Spleen (tissue), 13 donors: ENCODE results near the gene SETMAR. TPM values are rescaled to one million over a fixed set of nuclear protein-coding genes. Genes with fewer than 3 reads are reported as not detected.

Source experiments
- DNase-seq: peaks from one replicate; pipeline ENCODE4 v3.0.0-alpha.2; 2020
- H3K27ac ChIP-seq, 8 donors: fragments of 200-600 bp; sonication (generic) in 7 of 8; 1 replicate in 4 of 8; 2 replicates in 4 of 8; pipeline versions ENCODE4 v1.5.0 to v1.8.0; 2016 to 2021; ENCODE audit warnings: inconsistent platforms in 4 of 8, mild to moderate bottlenecking in 4 of 8, moderate library complexity in 1 of 8
- H3K27me3 ChIP-seq, 7 donors: fragments of 200-600 bp; sonication (generic) in 6 of 7; replicated peaks in 1 of 7; 1 replicate in 4 of 7; 2 replicates in 3 of 7; pipeline versions ENCODE4 v1.5.0 to v1.8.0; 2016 to 2021; ENCODE audit warnings: inconsistent platforms in 3 of 7, mild to moderate bottlenecking in 1 of 7
- H3K36me3 ChIP-seq, 6 donors: fragments of 200-600 bp; sonication (generic) in 5 of 6; 1 replicate in 4 of 6; 2 replicates in 2 of 6; pipeline versions ENCODE4 v1.5.0 to v1.8.0; 2016 to 2021; ENCODE audit warnings: inconsistent platforms in 2 of 6
- H3K4me1 ChIP-seq, 6 donors: fragments of 200-600 bp; sonication (generic) in 5 of 6; 1 replicate in 3 of 6; 2 replicates in 3 of 6; pipeline versions ENCODE4 v1.5.0 to v1.8.0; 2016 to 2021; ENCODE audit warnings: inconsistent platforms in 3 of 6
- H3K4me3 ChIP-seq, 8 donors: fragments of 200-600 bp; sonication (generic) in 7 of 8; 1 replicate in 4 of 8; 2 replicates in 4 of 8; pipeline versions ENCODE4 v1.5.0 to v1.8.0; 2016 to 2021; ENCODE audit warnings: inconsistent platforms in 4 of 8, mild to moderate bottlenecking in 4 of 8, moderate library complexity in 2 of 8
- H3K9me3 ChIP-seq, 8 donors: fragments of 200-600 bp; sonication (generic) in 7 of 8; 1 replicate in 4 of 8; 2 replicates in 4 of 8; pipeline versions ENCODE4 v1.5.0 to v1.8.0; 2016 to 2021; ENCODE audit warnings: inconsistent platforms in 4 of 8
- POLR2A ChIP-seq, 3 donors: fragments of 450-650 bp; IDR thresholded peaks; one replicate each; pipeline ENCODE4 v1.5.1; 2017; ENCODE audit warnings: antibody characterized with exemption in 3 of 3, mild to moderate bottlenecking in 1 of 3
- POLR2AphosphoS5 ChIP-seq, 3 donors: sonication (generic); formaldehyde crosslinking; IDR thresholded peaks; one replicate each; pipeline ENCODE4 v1.5.1; 2017; ENCODE audit warnings: antibody characterized with exemption in 3 of 3
- WGBS, 5 donors: extraction: QIAGEN DNeasy Blood & Tissue Kit in 3 of 5; methylation state at CpG; one replicate each; pipeline versions ENCODE4 v1.1.5 to v1.1.7; 2013 to 2018; 5-methylcytosine and 5-hydroxymethylcytosine counted together
- intact Hi-C: fragments of 100-400 bp; cut with DNase I; formaldehyde crosslinking; loops from one replicate; pipeline ENCODE4 v1.15.0; 2023; ENCODE audit warnings: low total_unique reads
- long read RNA-seq, 2 donors: transcript quantifications; one replicate each; lab custom pipeline, GENCODE V29; 2026
- polyA plus RNA-seq, 3 donors: library from polyadenylated mRNA; stranded (reverse); fragments of 200-250 nt; gene quantifications; one replicate each; pipeline ENCODE4 v1.2.1, GENCODE V29; 2013
- total RNA-seq, 7 donors: library from RNA; depleted of rRNA in 3 of 7; stranded (reverse); fragments of >200 nt in 3 of 7; fragmentation: NEBNext Ultra II Directional in 4 of 7; extraction: Animal tissue kit (Norgen Biotek cat#: 25700) in 4 of 7; gene quantifications; one replicate each; pipeline versions ENCODE4 v1.1.0 to v1.2.1, GENCODE V29; 2016 to 2021
- TF ChIP-seq, protein P1 (sequence below), 11 experiments: fragments of 200-600 bp in 7 of 11; fragments of 450-650 bp in 4 of 11; sonication (generic) in 4 of 11; IDR thresholded peaks in 8 of 11; conservative IDR thresholded peaks in 3 of 11; 1 replicate in 7 of 11; 2 replicates in 4 of 11; pipeline versions ENCODE4 v1.4.0 to v1.8.0; 2016 to 2021; ENCODE audit warnings: antibody characterized with exemption in 11 of 11, inconsistent platforms in 4 of 11, mild to moderate bottlenecking in 1 of 11
- donor health status: healthy with polysubstance abuse.
- donor health status: DM: no; HTN: no; CAD: no; lungs with moderate emphysema.
- donor health status: DM: no; HTN: no; CAD: no.
- donor health status: Bipolar disorder and iron deficiency.
- donor health status: healthy.
- donor health status: DM: no; HTN: no; CAD: no.
- donor health status: DM: yes; HTN: yes; CAD: no.

The SETMAR gene
- total RNA-seq, result 10 to 100 TPM in 5 of 7 donors, 1 to 10 TPM in 2; 7.8 to 17.8 (median 10.9) TPM
- polyA plus RNA-seq, result 10 to 100 TPM in 1 of 3 donors, 1 to 10 TPM in 2; 9.0 to 10.1 (median 9.7) TPM
- long read RNA-seq, donor 1, partial matches to known transcripts, result 0 of 9 reads
- long read RNA-seq, donor 1, other reads (novel, unspliced or antisense), result 7 of 9 reads
- long read RNA-seq, donor 2, partial matches to known transcripts, result 0 of 12 reads
- long read RNA-seq, donor 2, other reads (novel, unspliced or antisense), result 10 of 12 reads

DNA sequence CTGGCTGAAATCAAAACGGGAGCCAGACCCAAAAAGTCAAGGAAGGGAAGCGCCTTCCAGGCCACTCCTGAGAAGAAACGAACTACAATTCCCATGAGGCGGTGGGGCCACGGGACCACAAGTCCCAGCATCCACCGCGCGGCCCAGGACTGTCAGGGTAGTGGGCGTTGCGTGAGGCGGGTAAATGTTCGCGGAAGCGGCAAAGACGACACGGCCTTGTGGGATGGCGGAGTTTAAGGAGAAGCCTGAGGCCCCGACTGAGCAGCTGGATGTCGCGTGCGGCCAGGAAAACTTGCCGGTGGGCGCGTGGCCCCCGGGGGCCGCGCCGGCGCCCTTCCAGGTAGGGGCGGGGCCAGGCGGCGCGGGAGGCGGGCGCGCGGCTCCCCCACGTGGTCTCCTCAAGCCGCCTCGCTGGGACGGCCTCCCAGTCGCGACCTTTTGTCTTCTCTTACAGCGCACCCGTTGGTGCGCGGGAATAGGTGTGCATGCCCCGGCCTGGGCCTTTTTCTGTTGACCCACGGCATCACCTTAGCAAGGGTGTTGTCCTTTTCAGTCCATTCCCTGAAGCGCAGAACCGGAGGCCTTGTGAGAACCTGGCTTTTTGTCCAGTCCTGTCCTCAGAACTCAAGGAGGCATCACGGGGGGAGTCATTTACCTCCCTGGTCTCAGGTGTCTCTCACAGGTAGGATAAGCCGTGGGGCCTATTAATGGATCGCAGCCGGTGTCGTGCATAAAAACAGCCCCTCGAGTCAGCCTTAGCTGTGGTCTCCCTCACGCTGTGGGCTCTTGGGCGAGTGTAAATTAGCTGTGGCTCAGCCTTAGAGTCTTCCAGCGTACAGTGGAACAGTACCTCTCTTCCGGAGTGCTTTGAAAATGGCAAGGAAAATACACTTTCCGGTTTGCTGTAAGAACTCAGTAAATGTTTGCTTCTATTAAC is at the start of gene SETMAR:
TSS of gene SETMAR (plus strand) at position 183 of the 937 bp plus-strand sequence. CDS start at position 185, 2 bp downstream.
- 1 to 2% (median 1%) methylated on average over 21 to 62 of the region's 62 CpGs for WGBS, 5 donors
- intact Hi-C loops, result no loop called here
- peak within 1 kb of the TSS; percentile 42 to 84 (median 69) for H3K4me3 ChIP-seq
- TF ChIP-seq, protein P1, sequence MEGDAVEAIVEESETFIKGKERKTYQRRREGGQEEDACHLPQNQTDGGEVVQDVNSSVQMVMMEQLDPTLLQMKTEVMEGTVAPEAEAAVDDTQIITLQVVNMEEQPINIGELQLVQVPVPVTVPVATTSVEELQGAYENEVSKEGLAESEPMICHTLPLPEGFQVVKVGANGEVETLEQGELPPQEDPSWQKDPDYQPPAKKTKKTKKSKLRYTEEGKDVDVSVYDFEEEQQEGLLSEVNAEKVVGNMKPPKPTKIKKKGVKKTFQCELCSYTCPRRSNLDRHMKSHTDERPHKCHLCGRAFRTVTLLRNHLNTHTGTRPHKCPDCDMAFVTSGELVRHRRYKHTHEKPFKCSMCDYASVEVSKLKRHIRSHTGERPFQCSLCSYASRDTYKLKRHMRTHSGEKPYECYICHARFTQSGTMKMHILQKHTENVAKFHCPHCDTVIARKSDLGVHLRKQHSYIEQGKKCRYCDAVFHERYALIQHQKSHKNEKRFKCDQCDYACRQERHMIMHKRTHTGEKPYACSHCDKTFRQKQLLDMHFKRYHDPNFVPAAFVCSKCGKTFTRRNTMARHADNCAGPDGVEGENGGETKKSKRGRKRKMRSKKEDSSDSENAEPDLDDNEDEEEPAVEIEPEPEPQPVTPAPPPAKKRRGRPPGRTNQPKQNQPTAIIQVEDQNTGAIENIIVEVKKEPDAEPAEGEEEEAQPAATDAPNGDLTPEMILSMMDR (IDR thresholded peaks at IDR 0.05 in 8 of 11, conservative IDR thresholded peaks at IDR 0.05 in 3 of 11), result no peak
- TF ChIP-seq POLR2A (IDR thresholded peaks at IDR 0.05) (no peak), POLR2AphosphoS5 (IDR thresholded peaks at IDR 0.05) (peak; percentile 85 to 90 (median 89))
- H3K9me3 ChIP-seq, result no peaks in the 10 kb centered on the region
- H3K36me3 ChIP-seq, result peaks cover 0 to 12% (median 0%) of the 10 kb centered on the region in 6 donors
- DNase-seq, result peak; percentile 95
- H3K27ac ChIP-seq, result peak within 1 kb of the TSS; percentile 62 to 95 (median 94)
- peaks cover 0 to 37% (median 19%) of the 10 kb centered on the region in 6 donors for H3K4me1 ChIP-seq
- no peaks in the 10 kb centered on the region for H3K27me3 ChIP-seq

DNA sequence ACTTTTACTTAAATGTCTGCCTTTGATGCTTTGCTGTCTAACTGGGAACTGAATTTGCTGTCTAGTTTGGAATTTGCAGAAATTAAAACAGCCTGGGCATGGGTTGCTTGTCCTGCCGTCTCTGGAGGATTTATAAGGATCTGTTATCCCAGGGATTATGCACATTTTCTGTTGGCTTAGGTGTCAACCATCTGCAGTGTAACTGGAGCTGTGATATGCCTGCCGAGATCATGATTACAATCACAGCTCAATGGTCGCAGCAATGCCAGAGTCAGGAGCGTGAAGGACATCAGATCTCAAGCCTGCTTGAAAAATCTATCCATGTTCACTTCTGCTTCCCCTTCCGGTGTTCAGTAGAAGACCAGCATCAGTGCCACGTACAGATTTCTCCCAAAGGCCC is 41.8 kb upstream of the SETMAR start:
- 81 to 90% (median 87%) methylated on average over 6 of the region's 6 CpGs for WGBS, 5 donors
- Histone ChIP-seq H3K4me3 (no peak overlapping the region), H3K36me3 (no peaks in the 10 kb centered on the region), H3K27ac (no peak overlapping the region), H3K4me1 (no peaks in the 10 kb centered on the region), H3K27me3 (no peaks in the 10 kb centered on the region), H3K9me3 (no peaks in the 10 kb centered on the region)
- intact Hi-C loops, result no loop called here
- no peak for TF ChIP-seq POLR2AphosphoS5 (IDR thresholded peaks at IDR 0.05)
- TF ChIP-seq, protein P1 (IDR thresholded peaks at IDR 0.05 in 8 of 11, conservative IDR thresholded peaks at IDR 0.05 in 3 of 11), result no peak
- no peak for TF ChIP-seq POLR2A (IDR thresholded peaks at IDR 0.05)
- no peak for DNase-seq

DNA sequence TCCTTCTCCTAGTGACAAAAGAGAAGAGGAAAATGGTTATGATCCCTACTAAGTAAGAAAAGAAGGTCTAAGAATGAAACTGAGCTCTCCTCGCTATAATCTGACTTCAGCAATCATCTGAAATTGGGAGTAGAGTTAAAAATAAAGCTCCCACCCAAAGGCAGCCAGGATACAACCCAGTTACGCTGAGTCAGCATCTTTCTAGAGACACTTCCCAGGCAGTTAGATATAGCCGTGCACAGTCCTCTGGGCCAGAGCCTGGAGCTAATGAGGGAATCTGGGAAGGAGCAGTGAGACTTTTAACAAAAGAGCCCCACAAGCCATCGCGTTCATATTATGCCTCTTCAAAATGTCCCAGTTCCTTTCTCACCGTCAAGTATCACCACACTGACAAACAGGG is 39.1 kb upstream of the SETMAR start:
- Histone ChIP-seq H3K9me3 (peaks cover 0 to 3% (median 0%) of the 10 kb centered on the region in 8 donors), H3K27ac (no peak overlapping the region), H3K27me3 (no peaks in the 10 kb centered on the region), H3K4me1 (no peaks in the 10 kb centered on the region), H3K4me3 (no peak overlapping the region), H3K36me3 (no peaks in the 10 kb centered on the region)
- TF ChIP-seq, protein P1 (IDR thresholded peaks at IDR 0.05 in 8 of 11, conservative IDR thresholded peaks at IDR 0.05 in 3 of 11), result no peak
- TF ChIP-seq POLR2AphosphoS5 (IDR thresholded peaks at IDR 0.05) (no peak), POLR2A (IDR thresholded peaks at IDR 0.05) (no peak)
- intact Hi-C loops, result no loop called here
- 78 to 88% (median 86%) methylated on average over 6 of the region's 6 CpGs for WGBS, 5 donors
- DNase-seq, result no peak

DNA sequence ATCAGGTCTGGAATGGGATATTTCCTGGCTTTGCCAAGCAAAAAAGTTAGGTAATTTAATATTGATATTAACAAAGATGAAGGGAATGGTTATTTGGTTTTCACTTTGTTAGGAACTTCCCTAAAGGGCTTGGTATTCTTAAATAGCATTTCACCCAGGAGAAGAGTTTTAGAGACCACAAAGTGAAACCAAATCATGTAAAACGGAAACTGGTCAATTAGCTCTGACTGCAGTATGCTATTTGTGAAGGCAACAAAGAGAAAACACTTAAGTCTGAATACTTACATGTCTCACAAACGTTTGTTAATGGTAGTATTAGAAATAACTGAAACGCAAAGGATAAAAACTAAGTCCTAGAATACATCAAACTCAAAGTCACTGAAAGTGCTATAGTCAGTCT is 32.4 kb upstream of the SETMAR start:
- DNase-seq, result no peak
- Histone ChIP-seq H3K4me3 (no peak overlapping the region), H3K4me1 (peaks cover 6 to 27% (median 17%) of the 10 kb centered on the region in 6 donors)

More for the DNA sequence above, 32.4 kb upstream of the SETMAR start:
- 3 to 17% (median 6%) methylated on average over 3 of the region's 3 CpGs for WGBS, 5 donors
- Histone ChIP-seq H3K27me3 (no peaks in the 10 kb centered on the region), H3K36me3 (no peaks in the 10 kb centered on the region), H3K27ac (no peak overlapping the region), H3K9me3 (peaks cover 0 to 3% (median 0%) of the 10 kb centered on the region in 8 donors)
- intact Hi-C loops, result no loop called here
- TF ChIP-seq POLR2A (IDR thresholded peaks at IDR 0.05) (no peak), POLR2AphosphoS5 (IDR thresholded peaks at IDR 0.05) (no peak)
- TF ChIP-seq, protein P1 (IDR thresholded peaks at IDR 0.05 in 8 of 11, conservative IDR thresholded peaks at IDR 0.05 in 3 of 11), result no peak
